ENCODE data around the gene C1QTNF6. TPM values are rescaled to one million over a fixed set of nuclear protein-coding genes. Genes with fewer than 3 reads are reported as not detected.

Gene C1QTNF6
- polyA plus RNA-seq, 1 of the 3 experiments (the other 2 are of a cell fraction) = 47.7 TPM

- H3K36me3 ChIP-seq (replicated peaks in 1 of 2; ENCODE audit: control insufficient read depth in 1 of 2, insufficient read depth in 2 of 2, low read length in 1 of 2) = no peaks in the 10 kb centered on the region
- no peak overlapping the region for H3K9ac ChIP-seq
- H3K4me3 ChIP-seq (ENCODE audit: low read depth in 2 of 2, low read length in 1 of 2) = no peak overlapping the region
- TF ChIP-seq FOXJ3 (CRISPR knock-in tag; IDR thresholded peaks at IDR 0.05) = no peak
- TF ChIP-seq MAX (IDR thresholded peaks at IDR 0.05; ENCODE audit: low read depth) = no peak
- no peak for TF ChIP-seq MEF2A (IDR thresholded peaks at IDR 0.05; ENCODE audit: borderline replicate concordance, low read depth)
- no peak for TF ChIP-seq TEAD4 (IDR thresholded peaks at IDR 0.05; ENCODE audit: borderline replicate concordance, insufficient read depth)
- no peak for TF ChIP-seq EP300 (IDR thresholded peaks at IDR 0.05; ENCODE audit: borderline replicate concordance in 1 of 2, low read depth in 1 of 2, low read length in 1 of 2)
- no peak for TF ChIP-seq ZBTB33 (IDR thresholded peaks at IDR 0.05; ENCODE audit: borderline replicate concordance, low read depth)
- no peak for TF ChIP-seq ELF1 (IDR thresholded peaks at IDR 0.05)
- TF ChIP-seq CHD2 (IDR thresholded peaks at IDR 0.05; ENCODE audit: low read length, partially characterized antibody) = no peak
- no peak for TF ChIP-seq IRF3 (IDR thresholded peaks at IDR 0.05; ENCODE audit: low read depth, low read length)
- no peak for TF ChIP-seq RXRA (IDR thresholded peaks at IDR 0.05; ENCODE audit: borderline replicate concordance, low read depth)
- no peak for TF ChIP-seq FOSL2 (IDR thresholded peaks at IDR 0.05; ENCODE audit: borderline replicate concordance, low read depth)
- no peak for TF ChIP-seq YY1 (IDR thresholded peaks at IDR 0.05; ENCODE audit: low read depth)
- TF ChIP-seq GATA2 (CRISPR knock-in tag; IDR thresholded peaks at IDR 0.05) = no peak
- TF ChIP-seq REST (IDR thresholded peaks at IDR 0.05; ENCODE audit: low read depth, low read length) = no peak
- TF ChIP-seq EZH2phosphoT487 (IDR thresholded peaks at IDR 0.05; ENCODE audit: borderline replicate concordance, low read depth) = no peak
- no peak for TF ChIP-seq CTCF (IDR thresholded peaks at IDR 0.05)
- no peak for TF ChIP-seq NRF1 (IDR thresholded peaks at IDR 0.05; ENCODE audit: low read depth, low read length)
- no peak for TF ChIP-seq JUND (IDR thresholded peaks at IDR 0.05)
- WGBS (ENCODE audit: low lambda C conversion rate) = 68% methylated on average over 8 of the region's 8 CpGs
- POLR2A ChIA-PET = no interaction called here
- H3K9me3 ChIP-seq = no peaks in the 10 kb centered on the region
- no peaks in the 10 kb centered on the region for H4K20me1 ChIP-seq (ENCODE audit: insufficient read depth)
- H3K27ac ChIP-seq (ENCODE audit: low read depth in 2 of 2, low read length in 1 of 2) = no peak overlapping the region
- no peaks in the 10 kb centered on the region for H3K79me2 ChIP-seq (ENCODE audit: insufficient read depth)
- H3F3A ChIP-seq (replicated peaks; ENCODE audit: insufficient read depth) = no peaks in the 10 kb centered on the region
- no peaks in the 10 kb centered on the region for H3K27me3 ChIP-seq (ENCODE audit: insufficient read depth)
- H3K4me1 ChIP-seq (ENCODE audit: control insufficient read depth in 1 of 2, insufficient read depth in 2 of 2, low read depth in 1 of 2, low read length in 1 of 2) = no peaks in the 10 kb centered on the region
- H2AFZ ChIP-seq (ENCODE audit: low read depth) = no peak overlapping the region
- no peak overlapping the region for H3K4me2 ChIP-seq
- DNase-seq = no peak
- no peaks in the 10 kb centered on the region for H3K9me2 ChIP-seq
- CTCF ChIA-PET = interaction anchor here (0.9 to 1.8 kb wide), 2 partner anchors 17 to 62 kb away, joined by 3 to 7 read pairs; no protein-coding TSS in a partner anchor
Measured at GRCh38 chr22:37137131-37137530, 50.9 kb downstream of the C1QTNF6 start.
